Fibroblast of mammary gland (primary cell): ENCODE data around the gene MYBL2.
"Not testable (repeated sequence)": the region's sequence is repeated elsewhere in the genome, so short reads cannot be mapped to it uniquely, and the experiment has no call there.

Experiments used
- DNase-seq: peaks from one replicate; pipeline ENCODE4 v3.0.0-alpha.2; 2010; ENCODE audit warnings: low read depth
- H3K4me3 ChIP-seq: 2 replicates; pipeline ENCODE4 v1.5.1; 2011; ENCODE audit warnings: low read depth, mild to moderate bottlenecking, low read length, moderate library complexity; ENCODE audit not compliant: control insufficient read depth
- CTCF ChIP-seq: conservative IDR thresholded peaks from 2 replicates; pipeline ENCODE4 v1.5.1; 2011; ENCODE audit warnings: low read depth, low read length, inconsistent platforms; ENCODE audit not compliant: control insufficient read depth, insufficient read depth

Gene MYBL2

DNA sequence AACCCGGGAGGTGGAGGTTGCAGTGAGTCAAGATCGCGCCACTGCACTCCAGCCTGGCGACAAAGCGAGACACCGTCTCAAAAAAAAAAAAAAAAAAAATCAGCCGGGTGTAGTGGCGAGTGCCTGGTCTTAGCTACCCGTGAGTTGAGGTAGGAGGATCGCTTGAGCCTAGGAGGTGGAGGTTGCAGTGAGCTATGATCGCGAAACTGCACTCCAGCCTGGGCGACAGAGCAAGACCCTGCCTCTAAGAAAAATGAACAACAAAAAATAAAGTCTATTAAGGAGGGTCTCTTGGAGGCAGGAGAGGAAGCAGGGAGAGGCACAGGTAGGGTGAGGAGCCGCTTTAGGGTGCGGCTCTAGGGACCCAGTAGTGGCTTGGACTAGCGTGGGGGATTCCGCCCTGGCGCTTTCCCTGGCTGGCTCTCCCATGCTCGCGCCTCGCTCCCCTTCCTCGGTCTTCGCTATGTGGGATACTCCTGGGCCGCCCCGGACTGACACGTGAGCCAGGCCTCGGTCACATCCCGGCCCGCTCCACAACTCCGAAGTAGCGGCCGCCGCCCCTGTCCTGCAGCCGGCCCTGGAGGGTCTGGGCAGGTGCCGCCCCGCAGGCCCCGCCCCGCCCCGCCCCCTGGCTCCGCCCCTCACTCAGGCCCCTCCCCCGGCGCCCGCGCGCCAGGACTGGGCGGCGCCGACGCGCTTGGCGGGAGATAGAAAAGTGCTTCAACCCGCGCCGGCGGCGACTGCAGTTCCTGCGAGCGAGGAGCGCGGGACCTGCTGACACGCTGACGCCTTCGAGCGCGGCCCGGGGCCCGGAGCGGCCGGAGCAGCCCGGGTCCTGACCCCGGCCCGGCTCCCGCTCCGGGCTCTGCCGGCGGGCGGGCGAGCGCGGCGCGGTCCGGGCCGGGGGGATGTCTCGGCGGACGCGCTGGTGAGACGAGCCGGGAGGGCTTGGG is at the start of gene MYBL2:
Gene MYBL2, plus strand, starts transcription at position 739 of the 953 bp plus-strand sequence. Its CDS starts 170 bp downstream, at position 909.
- H3K4me3 ChIP-seq, result peak within 1 kb of the TSS; percentile 52
- DNase-seq, result peak; percentile 46
- TF ChIP-seq CTCF, result no peak

GRCh38 chr20:43631598-43631997 is 35.3 kb upstream of the MYBL2 start:
- DNase-seq, result no peak
- no peak for TF ChIP-seq CTCF

DNA sequence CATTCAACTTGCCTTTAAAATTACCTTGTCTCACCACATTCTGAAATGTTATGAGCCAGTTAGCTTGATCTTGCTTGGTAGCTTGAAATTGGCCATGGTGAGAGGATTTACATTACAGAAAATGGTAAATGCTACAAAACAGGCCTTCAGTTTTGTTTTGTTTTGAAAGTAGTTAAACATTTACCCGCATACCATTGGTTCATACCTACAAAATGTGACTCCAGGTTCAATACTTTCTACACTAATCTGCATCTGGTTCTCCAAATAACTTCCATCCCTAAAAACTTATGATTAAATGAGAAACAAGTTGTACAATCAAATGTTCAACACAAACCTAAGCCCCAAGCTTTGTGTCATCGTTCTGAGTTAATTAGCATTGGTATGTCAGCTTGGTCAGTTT is 30.5 kb upstream of the MYBL2 start:
- no peak for TF ChIP-seq CTCF
- no peak overlapping the region for H3K4me3 ChIP-seq
- no peak for DNase-seq

More at GRCh38 chr20:43631598-43631997, 35.3 kb upstream of the MYBL2 start:
- H3K4me3 ChIP-seq, result no peak overlapping the region

- DNase-seq, result no peak
- no peak overlapping the region for H3K4me3 ChIP-seq
- TF ChIP-seq CTCF, result no peak
These were observed 24.4 kb upstream of the MYBL2 start for GRCh38 chr20:43642548-43642947.

GRCh38 chr20:43650997-43651525 is 15.9 kb upstream of the MYBL2 start:
- no peak overlapping the region for H3K4me3 ChIP-seq
- DNase-seq, result no peak
- no peak for TF ChIP-seq CTCF

- H3K4me3 ChIP-seq, DNase-seq: not testable (repeated sequence)
These were observed 15.2 kb upstream of the MYBL2 start for GRCh38 chr20:43651650-43652184.

DNA sequence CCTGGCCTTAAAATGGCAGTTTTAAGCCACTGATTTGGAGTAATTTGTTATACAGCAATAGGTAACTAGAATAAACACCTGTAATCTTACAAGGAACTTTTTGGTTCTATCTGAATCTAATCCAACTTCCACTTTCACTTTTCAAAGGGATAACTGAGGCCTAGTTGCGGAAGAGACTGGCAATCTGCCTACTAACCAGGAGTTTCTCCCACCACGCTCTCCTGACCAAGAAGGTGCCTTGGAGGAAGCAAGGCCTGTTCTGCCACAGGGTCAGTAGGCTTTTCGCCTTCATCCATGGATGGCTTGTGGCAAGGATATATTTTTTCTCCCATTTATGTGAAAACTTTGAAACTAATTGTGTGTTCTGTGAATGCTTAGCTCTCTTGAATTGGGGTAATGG is 12.9 kb upstream of the MYBL2 start:
- no peak overlapping the region for H3K4me3 ChIP-seq
- no peak for DNase-seq
- no peak for TF ChIP-seq CTCF

DNA sequence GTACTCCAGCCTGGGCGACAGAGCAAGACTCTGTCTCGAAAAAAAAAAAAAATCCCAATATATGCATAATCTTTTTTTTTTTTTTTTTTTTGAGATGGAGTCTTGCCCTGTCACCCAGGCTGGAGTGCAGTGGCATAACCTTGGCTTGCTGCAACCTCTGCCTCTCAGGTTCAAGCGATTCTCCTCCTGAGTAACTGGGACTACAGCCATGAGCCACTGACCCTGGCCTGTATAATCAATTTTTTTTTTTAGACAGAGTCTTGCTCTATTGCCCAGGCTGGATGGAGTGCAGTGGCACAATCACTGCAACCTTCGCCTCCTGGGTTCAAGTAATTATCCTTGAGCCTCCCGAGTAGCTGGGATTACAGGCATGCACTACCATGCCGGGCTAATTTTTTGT is 11.7 kb upstream of the MYBL2 start:
- not testable (repeated sequence) for DNase-seq, H3K4me3 ChIP-seq
